Measurements from ENCODE around the gene NF2.
"Not testable (repeated sequence)": the region's sequence is repeated elsewhere in the genome, so short reads cannot be mapped to it uniquely, and the experiment has no call there.

NF2 gene

DNA sequence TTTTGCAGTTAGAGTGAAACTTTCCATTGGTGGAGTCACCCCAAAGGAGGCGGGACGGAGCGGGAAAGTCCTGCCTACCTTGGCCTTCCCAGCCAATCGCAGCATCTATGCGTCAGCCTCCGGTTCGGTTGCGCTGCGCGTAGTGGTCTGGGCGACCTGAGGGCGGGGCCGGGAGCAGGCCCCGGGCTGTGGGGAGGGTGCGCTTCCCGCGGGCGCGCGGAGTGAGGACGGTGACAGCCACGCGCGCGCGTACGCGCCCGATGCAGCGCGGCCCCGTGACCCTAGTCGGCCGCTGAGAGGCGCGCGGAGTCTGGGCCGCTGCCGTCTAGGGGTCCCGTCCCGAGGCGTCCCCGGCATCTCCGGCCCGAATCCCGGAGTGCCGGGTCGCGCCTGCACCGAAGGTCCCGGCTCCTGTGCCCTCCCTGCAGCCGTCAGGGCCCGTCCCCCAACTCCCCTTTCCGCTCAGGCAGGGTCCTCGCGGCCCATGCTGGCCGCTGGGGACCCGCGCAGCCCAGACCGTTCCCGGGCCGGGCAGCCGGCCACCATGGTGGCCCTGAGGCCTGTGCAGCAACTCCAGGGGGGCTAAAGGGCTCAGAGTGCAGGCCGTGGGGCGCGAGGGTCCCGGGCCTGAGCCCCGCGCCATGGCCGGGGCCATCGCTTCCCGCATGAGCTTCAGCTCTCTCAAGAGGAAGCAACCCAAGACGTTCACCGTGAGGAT is at the start of gene NF2:
Gene NF2 (plus strand): TSS at position 276 of the 718 bp plus-strand sequence. CDS start 366 bp downstream, at position 642.
- DNase-seq: peak; percentile 99

DNA sequence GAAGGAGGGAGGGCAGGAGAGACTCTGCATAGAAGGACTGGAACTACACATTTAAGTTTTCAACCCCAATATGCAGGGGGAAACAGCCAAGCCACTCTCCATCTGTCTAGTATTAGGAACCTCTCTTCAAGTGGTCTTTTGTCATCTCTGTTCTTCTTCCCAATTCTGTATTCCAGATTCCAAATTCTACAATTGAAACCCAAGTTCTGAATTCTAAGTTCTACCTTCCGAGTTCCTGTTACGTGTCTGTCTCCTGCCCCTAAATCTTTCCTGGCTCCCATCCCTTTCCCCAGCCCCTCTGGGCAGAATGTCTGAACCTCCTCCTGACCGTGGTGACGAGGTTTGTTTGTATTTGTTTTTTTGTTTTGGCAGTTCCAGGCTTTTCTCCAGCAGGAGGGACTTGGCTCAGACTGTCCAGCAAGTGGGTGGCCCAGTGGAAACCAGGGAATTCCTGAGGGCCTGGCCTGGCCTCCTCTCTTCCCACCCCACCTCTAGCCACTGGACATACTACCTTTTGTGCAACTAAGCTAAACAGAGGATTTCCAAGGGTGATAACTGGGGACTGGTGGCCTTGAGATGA is 48.3 kb upstream of the NF2 start:
- no peak for DNase-seq

DNA sequence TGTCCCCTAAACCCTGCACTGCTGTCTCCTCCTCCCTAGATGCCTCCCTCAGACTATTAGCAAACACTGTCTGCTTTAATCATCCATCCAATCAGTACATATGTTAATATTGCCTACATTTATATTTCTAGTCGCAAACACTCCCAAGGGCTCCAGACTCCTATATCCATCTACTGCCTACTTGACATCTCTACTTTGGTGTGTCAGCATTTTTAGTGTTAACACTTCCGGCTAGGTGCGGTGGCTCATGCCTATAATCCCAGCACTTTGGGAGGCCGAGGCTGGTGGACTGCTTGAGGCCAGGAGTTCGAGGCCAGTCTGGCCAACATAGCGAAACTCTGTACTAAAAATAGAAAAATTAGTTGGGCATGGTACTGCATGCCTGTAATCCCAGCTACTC is 44.4 kb upstream of the NF2 start:
- DNase-seq: no peak

DNA sequence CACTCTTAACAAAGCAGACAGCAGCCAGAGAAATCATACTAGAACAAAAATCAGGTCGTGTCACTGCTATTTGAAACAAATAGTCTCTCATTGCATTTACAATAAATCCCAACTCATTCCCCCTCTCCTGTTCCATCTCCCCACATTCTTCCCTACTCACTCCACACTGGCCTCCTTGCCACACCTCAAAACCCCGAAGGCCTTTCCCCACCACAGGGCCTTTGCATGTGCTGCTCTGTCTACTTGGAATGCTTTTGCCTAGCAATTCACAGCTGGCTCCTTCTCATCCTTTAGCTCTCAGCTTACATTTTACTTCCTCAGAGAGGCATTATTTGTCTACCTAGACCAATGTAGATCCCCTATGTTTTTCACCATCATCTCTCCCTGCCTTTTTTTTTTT is 43.6 kb upstream of the NF2 start:
- DNase-seq: no peak

DNA sequence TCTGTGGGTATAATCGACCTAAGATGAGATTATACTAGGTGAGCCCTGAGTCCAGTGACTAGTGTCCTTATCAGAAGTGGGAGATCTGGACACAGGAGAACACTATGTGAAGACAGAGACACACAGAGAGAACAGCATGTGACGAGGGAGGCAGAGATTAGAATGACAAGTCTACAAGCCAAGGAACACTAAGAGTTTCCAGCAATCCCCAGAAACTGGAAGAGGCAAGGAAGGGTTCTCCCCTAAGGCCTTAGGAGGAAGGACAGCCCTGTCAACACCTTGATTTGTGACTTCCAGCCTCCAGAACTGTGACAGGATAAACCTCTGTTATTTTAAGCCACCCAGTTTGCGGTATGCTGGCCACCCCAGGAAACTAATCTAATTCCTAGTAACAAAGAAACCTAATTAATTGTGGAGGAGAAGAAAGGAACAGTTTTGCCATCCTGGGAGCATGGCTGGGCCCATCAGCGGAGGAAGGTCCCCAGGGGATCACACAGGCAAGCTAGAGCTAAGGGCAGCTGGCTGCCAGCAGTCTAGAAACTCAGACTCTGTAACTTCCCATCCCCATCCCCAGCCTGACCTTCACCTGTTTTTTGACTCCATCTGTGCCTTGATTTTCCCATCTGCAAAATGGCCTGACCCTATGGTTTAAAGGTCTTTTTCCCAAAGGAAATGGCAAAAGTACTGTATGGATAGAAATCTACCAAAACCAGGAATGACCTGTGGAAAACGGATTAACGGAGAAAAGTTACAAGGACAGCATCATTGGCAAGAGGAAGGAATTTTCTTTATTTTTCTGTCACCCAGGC is 39.6 kb upstream of the NF2 start:
- DNase-seq: no peak

DNA sequence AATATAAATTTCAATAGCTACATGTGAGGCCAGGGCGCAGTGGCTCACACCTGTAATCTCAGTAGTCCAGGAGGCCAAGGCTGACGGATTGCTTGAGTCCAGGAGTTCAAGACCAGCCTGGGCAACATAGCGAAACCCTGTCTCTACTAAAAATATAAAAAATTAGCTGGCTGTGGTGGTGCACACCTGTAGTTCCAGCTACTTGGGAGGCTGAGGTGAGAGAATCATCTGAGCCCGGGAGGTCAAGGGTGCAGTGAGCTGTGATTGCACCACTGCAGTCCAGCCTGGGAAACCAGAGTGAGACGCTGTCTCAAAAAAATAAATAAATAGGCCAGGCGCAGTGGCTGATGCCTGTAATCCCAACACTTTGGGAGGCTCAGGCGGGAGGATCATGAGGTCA is 36.9 kb upstream of the NF2 start:
- DNase-seq: not testable (repeated sequence)

DNA sequence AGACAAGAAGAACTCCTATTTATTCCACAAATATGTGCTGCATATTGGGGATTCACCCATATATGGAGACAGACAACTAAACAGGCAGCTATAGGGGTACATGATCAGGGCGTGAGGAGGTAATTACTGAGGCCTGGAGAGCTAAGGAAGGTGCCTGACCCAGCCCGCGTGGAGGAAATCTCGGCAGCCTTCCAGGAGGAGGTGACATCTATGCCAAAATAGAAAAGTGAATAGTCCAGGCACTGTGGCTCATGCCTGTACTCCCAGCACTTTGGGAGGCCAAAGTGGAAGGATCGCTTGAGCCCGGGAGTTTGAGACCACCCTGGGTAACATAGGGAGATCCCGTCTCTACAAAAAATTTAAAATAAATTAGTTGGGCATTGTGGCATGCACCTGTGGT is 36.1 kb upstream of the NF2 start:
- DNase-seq: no peak

DNA sequence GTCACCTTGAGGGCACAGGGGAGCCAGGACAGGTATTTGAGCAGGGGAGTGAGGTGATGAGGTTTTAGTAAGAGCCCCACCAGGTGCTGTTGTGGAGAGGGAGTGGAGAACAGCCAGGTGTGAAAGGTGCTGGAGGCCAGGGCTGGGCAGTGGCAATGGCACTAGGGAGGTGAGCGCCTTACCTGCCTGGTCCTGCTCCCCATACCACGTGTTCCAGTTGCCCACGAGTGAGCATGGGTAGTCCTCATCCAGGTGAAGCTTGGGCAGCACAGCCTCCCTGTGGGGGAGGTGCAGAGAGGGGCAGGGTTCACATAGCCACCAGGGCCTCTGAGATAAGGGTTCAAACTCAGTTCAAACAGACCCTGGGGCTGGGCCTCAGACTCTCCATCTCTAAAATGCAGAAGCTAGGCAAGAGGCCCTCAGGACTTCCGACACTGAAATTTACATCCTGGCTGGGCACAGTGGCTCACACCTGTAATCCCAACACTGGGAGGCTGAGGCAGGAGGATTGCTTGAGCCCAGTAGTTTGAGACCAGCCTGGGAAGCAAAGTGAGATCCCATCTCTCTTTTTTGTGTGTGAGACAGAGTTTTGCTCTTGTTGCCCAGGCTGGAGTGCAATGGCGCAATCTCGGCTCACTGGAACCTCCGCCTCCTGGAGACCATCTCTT is 34.3 kb upstream of the NF2 start:
- no peak for DNase-seq

DNA sequence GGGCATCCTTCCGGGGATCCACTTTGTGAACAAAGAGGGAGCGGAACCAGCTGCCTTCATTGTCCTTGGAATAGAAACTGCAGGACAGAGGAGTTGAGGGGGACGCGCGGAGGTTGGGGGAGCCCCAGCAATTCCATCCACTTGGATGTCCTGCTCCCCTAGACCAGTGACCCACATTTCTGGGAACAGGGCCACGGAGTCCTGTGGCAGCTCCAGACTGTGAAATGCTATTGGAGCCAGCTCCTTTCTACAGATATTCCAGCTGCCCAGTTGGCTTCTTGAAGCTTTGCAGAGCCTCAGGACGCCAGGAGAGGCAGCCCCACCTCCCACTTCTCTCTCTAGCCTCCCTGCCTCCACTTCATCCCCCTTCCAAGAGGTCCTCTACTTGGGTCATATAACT is 33.0 kb upstream of the NF2 start:
- no peak for DNase-seq

DNA sequence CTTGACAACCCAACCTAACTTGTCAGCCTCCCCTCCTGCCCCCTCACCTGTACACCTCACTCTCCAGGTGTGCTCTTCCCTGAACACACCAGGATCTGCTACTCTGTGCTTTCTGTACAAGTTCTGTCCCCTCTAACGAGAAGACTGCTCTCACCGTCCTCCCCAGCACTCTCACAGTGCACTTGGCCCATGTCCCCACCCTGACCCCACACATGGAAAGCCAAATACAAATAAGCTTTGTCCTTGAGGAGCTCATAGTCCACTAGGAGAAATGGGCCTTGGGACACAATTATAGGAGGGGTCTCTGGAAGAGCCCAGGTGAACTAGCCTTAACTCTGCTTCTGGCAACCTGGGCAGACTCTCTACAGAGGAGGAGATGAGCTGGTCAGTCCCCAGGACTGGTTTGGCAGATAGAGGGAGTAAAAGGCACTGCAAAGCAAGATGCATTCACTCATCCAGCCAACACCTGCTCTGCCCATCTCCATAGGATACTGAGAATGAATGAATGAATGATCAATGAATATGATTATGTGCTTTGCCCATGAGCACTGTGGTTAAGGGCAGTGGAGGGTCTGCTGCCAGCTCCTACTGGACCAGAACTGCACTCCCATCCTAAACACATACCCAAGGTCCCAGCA is 32.4 kb upstream of the NF2 start:
- no peak for DNase-seq

DNA sequence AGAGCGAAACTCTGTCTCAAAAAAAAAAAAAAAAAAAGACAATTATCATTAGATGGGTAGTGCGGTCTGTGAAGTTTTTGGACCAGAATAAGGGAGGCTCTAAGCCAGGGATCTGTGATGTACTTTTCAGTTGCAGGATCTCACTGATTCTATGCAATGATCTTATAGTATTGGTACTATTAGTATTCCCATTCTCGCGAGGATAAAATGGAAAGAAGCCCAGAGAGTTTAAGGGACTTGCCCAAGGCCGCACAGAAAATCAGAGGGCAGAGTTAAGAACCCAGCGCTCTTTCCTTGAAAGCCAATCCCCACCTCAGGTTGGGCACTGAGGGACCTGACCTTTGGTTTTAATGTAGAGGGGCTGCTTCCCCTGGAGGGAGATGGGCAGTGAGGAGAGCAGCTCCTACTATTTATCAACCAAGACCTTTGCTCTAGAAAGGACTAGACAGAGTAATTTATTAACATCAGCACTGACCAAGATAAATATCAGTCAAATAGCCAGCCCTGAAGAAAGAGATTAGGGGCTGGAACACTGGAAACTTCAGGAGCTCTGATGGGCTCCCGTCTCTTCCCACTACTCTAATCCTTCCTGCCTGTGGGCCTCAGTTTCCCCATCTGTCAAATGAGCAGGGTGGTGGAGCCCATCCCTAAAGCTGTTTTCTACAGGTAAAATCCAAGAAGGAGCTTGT is 28.5 kb upstream of the NF2 start:
- no peak for DNase-seq

DNA sequence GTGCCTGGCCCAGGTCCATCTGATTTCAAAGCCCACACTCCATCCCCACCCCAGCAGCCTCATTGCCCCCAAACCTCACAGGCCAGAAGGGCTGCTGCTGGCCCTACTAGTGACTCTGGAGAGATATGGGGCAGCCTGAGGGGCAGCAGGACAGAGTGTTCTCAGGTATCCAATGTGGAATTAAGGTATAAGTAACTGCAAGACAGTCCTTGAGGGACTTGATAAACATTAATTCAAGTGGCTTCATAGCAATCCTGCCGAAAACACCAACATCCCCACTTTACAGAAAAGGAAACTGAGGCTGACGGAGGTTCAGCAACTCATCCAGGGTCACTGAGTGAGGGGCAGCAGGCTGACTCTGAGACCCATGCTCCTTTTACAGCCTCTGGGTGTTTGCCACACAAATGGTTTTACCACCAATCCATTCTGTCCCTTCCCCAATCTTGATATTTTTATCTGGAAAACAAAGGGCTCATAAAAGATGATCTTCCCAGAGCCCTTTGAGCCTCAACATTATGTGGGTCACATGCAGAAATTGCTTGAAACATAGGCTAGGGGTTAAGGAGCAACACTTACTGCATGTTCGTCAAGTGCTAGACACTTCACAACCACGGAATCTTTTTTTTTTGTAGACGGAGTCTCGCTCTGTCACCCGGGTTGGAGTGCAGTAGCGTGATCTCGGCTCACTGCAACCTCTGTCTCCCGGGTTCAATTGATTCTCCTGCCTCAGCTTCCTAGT is 24.8 kb upstream of the NF2 start:
- DNase-seq: no peak

DNA sequence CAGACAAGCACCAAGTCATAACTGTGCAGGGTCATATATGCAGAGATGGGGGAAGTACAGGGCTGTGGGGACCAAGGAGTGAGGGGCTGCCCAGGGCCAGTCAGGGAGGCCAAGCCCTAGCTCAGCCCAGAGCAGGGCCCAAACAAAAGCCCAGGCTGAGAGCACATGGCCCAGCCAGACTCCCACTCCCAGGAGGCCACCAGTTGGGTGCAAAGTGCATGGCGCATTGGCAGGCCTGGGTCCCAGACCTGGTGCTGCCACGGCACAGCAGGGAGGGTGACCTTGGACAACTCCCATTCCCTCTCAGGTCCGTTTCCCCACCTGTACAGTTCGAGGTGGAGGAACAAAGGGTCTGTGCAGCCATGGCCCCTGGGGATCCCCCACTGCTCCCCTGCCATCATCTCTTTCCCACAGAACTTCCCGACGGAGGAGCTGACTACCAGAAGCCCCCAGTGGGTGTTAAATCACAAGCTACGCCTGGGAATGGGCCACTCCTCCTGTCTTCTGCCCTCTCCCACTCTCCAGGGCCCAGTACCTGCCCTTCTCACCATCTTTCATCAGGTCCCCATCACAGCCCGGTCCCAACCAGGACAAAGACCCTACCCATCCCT is 23.1 kb upstream of the NF2 start:
- no peak for DNase-seq

DNA sequence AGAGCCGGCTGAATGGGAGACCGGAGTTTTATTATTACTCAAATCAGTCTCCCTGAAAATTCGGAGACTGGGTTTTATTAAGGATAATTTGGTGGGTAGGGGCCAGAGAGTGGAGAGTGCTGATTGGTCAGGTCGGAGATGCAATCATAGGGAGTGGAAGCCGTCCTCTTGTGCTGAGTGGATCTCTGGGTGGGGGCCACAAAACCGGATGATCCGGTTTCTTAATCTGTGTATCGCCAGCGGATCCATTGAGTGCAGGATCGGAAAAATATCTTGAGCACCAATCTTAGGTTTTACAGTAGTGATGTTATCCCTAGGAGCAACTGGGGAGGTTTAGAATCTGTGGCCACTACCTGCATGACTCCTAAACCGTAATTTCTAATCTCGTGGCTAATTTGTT is 21.6 kb upstream of the NF2 start:
- no peak for DNase-seq

DNA sequence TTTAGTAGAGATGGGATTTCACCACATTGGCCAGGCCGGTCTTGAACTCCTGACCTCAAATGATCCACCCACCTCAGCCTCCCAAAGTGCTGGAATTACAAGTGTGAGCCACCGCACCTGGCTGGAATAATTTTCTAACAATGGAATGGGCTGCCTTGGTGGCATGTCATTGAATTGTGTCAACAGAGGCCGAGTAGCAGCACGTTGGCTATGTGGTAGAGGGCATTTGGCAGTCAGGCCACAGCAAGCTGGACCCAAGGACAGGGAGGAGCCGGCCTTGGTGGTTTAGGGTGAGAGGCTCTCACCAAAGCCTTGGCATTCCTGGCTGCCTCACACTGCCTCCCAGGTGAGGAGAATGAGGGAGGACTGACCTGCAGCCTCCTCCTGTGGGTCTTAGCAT is 18.5 kb upstream of the NF2 start:
- no peak for DNase-seq

DNA sequence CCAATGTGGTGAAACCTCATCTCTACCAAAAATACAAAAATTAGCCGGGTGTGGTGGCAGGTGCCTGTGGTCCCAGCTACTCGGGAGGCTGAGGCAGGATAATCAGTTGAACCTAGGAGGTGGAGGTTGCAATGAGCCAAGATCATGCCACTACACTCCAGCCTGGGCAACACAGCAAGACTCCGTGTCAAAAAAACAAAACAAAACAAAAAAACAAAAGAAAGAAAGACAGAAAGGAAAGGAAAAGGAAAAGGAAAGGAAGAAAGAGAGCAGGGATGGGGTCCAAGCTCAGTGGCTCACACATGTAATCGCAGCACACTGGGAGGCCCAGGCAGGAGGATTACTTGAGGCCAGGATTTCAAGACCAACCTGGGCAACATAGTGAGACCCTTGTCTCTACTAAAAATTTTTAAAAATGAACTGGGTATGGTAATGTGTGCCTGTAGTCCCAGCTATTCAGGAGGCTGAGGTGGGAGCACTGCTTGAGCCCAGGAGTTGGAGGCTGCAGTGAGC is 17.2 kb upstream of the NF2 start:
- not testable (repeated sequence) for DNase-seq

DNA sequence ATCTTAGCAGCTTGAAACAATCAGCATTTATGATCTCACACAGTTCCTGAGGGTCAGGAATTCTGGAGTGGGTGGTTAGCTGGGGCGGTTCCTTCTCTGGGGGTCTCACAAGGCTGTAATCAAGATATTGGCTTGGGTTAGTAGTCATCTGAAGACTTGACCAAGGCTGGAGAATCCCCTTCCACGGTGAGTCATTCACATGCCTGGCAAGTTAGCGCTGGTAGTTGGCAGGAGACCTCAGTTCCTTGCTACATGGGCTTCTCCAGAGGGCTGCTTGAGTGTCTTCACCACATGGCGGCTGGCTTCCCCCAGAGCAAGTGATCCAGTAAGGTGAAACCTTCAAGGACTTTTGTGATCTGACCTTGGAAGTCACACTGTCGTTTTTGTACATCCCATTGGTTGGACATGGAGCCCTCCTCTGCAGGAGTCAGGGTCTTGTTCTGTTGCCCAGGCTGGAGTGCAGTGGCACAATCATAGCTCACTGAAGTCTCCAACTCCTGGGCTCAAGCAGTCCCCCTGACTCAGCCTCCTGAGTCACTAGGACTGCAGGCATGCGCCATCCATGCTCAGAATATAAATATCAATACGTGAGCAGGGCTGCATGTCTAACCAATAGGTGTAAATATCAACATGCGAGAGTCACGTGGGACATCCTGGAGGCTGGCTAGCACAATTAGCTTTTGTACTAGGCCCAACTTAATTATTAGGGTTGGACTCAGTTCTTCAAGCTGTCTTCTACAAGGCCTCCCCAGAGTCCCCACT is 15.3 kb upstream of the NF2 start:
- no peak for DNase-seq

DNA sequence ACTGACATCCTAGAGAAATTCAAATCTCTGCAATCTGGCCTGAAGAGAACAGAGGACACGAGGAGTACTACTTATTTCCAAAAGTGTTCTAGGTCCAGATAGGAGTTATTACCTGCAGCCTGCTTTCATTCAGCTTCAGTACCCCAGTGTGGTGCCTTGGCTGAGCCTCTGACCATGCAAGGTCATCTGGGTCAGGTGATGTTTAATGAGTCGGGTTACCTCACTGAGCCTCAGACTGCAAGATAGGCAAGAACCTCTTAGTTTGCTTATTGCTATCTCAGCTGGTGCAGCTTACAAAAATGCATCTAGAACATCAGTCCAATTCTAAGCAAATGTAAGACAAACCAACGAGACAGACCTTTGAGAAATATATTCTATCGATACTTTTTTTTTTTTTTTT is 9.5 kb upstream of the NF2 start:
- DNase-seq: no peak

DNA sequence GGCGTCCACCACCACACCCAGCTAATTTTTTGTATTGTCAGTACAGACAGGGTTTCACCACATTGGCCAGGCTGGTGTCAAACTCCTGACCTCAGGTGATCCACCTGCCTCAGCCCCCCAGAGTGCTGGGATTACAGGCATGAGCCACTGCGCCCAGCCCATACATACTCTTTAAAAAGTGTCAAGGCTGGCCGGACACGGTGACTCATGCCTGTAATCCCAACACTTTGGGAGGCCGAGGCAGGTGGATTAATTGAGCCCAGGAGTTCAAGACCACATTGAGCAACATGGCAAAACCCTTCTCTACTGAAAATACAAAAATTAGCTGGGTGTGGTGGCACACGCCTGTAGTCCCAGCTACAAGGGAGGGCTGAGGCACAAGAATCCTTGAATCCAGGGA is 9.0 kb upstream of the NF2 start:
- not testable (repeated sequence) for DNase-seq

DNA sequence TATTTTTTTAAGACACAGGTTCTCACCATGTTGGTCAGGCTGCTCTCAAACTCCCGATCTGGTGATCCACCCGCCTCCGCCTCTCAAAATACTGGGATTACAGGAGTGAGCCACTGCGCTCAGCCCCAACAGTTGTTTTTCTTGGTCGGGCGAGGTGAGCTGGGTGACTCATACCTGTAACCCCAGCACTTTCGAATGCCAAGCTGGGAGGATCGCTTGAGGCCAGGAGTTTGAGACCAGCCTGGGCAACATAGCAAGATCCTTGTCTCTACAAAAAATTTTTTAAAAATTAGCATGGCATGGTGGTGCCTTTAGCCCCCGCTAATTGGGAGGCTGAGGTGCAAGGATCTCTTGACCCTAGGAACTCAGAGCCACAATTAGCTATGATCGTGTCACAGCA is 7.0 kb upstream of the NF2 start:
- no peak for DNase-seq

All from CD4-positive, alpha-beta T cell treated with Interferon gamma for 1 hour (primary cell).